ENCODE results near the gene SCAMP2. TPM values are rescaled to one million over a fixed set of nuclear protein-coding genes. Genes with fewer than 3 reads are reported as not detected.

Gene SCAMP2
- total and polyA plus RNA-seq, 2 of the 13 experiments (the other 11 are each of a cell fraction or from before 2014, with no cell fraction given) = 34.8 to 121 TPM

GRCh38 chr15:74843891-74844299 lies 29.3 kb downstream of the SCAMP2 start (continued):
- TF ChIP-seq BATF2 (CRISPR knock-in tag; IDR thresholded peaks at IDR 0.05) (no peak), MIXL1 (CRISPR knock-in tag; IDR thresholded peaks at IDR 0.05) (no peak), SRSF1 (optimal IDR thresholded peaks at IDR 0.05; ENCODE audit: low read depth, low read length) (no peak)

GRCh38 chr15:74843445-74843828 lies 29.7 kb downstream of the SCAMP2 start:
- H3K27ac ChIP-seq (ENCODE audit: extremely low read length, insufficient read depth, low read length) = peak overlapping the region; percentile 57
- intact Hi-C loops (cut with micrococcal nuclease; ENCODE audit: unreplicated experiment) = loop anchor here (2.0 kb wide), 1 partner anchor 13 kb away; no protein-coding TSS in a partner anchor
- in situ Hi-C loops (cut with HindIII; ENCODE audit: extremely low pct_ligation_motif_present, low pct_unique_long_range_greater_than_20kb) = no loop called here
- H3K36me3 ChIP-seq (replicated peaks in 1 of 2; ENCODE audit: control insufficient read depth in 1 of 2, insufficient read depth in 2 of 2, low read length in 2 of 2) = peaks cover 8 to 24% of the 10 kb centered on the region in 2 experiments; a peak in 4 of 5 replicates
- DNase-seq (ENCODE audit: low spot score) (no peak), FAIRE-seq (no peak), ATAC-seq (no peak)
- H3K4me2 ChIP-seq (ENCODE audit: low read depth, low read length) = peak overlapping the region; percentile 89
- POLR2A ChIA-PET = interaction anchor here (0.9 kb wide), 1 partner anchor 30 kb away, joined by 3 read pairs; the partner anchor contains the start of gene SCAMP2
- CTCF ChIA-PET (ENCODE audit: low intra/inter-chr PET ratio, low total read pairs) = interaction anchor here (1.8 kb wide), 1 partner anchor 72 kb away, joined by 6 read pairs; no protein-coding TSS in a partner anchor
- H3K4me1 ChIP-seq (ENCODE audit: insufficient read depth, low read length) = peaks cover 22% of the 10 kb centered on the region
- peak overlapping the region; percentile 69 for H3K9ac ChIP-seq (ENCODE audit: insufficient read depth, low read depth, low read length)
- no peaks in the 10 kb centered on the region for H4K20me1 ChIP-seq (ENCODE audit: insufficient read depth, low read length)
- peak overlapping the region in 2 of 3 experiments; percentile 6 to 84; a peak in 2 of 6 replicates for H3K4me3 ChIP-seq (replicated peaks in 1 of 3; ENCODE audit: insufficient read depth in 1 of 3, low read depth in 2 of 3, low read length in 3 of 3)
- TSS peak; percentile 74 for BruUV-seq (replicated peaks)
- no peak overlapping the region for H2AFZ ChIP-seq (ENCODE audit: low read length)
- H3K27me3 ChIP-seq (ENCODE audit: control insufficient read depth in 1 of 2, insufficient read depth in 2 of 2, low read length in 2 of 2) = no peaks in the 10 kb centered on the region
- no peaks in the 10 kb centered on the region for H3K9me3 ChIP-seq (ENCODE audit: low read length)
- 79% methylated on average over 11 of the region's 18 CpGs for WGBS (ENCODE audit: low lambda C conversion rate)
- H3K79me2 ChIP-seq (ENCODE audit: insufficient read depth, low read length) = no peaks in the 10 kb centered on the region
- TF ChIP-seq BRF2 (CRISPR knock-in tag; IDR thresholded peaks at IDR 0.05) (0 out of 2 replicates have a peak, but pooled peaks have one; percentile 6), RFXAP (CRISPR knock-in tag; IDR thresholded peaks at IDR 0.05; ENCODE audit: borderline replicate concordance) (no peak), PHF8 (CRISPR knock-in tag; IDR thresholded peaks at IDR 0.05) (no peak), CCDC6 (CRISPR knock-in tag; IDR thresholded peaks at IDR 0.05) (no peak), MLLT10 (CRISPR knock-in tag; IDR thresholded peaks at IDR 0.05) (no peak), ZNF430 (CRISPR knock-in tag; IDR thresholded peaks at IDR 0.05) (peak; percentile 2; the same call in 1 of the 2 replicates), ZNF513 (CRISPR knock-in tag; conservative IDR thresholded peaks at IDR 0.05) (no peak), ZNF33A (CRISPR knock-in tag; IDR thresholded peaks at IDR 0.05; ENCODE audit: borderline replicate concordance) (no peak), ZFY (CRISPR knock-in tag; IDR thresholded peaks at IDR 0.05) (no peak), MEIS2 (CRISPR knock-in tag; IDR thresholded peaks at IDR 0.05) (no peak), HNRNPL (IDR thresholded peaks at IDR 0.05; ENCODE audit: low read depth, low read length) (no peak), HES4 (CRISPR knock-in tag; IDR thresholded peaks at IDR 0.05; ENCODE audit: borderline replicate concordance) (0 out of 2 replicates have a peak, but pooled peaks have one; percentile 5), CBFB (CRISPR knock-in tag; IDR thresholded peaks at IDR 0.05) (peak; percentile 6; the same call in 1 of the 2 replicates), TFAP4 (IDR thresholded peaks at IDR 0.05; ENCODE audit: borderline replicate concordance, low read depth) (no peak), ZIK1 (CRISPR knock-in tag; IDR thresholded peaks at IDR 0.05; ENCODE audit: borderline replicate concordance, low read depth) (no peak), ZNF235 (CRISPR knock-in tag; IDR thresholded peaks at IDR 0.05; ENCODE audit: borderline replicate concordance) (no peak)

Data from HepG2 (cell line).